D721Med (cell line): ENCODE results near the gene DIPK1A.
"Not testable (repeated sequence)": the region's sequence is repeated elsewhere in the genome, so short reads cannot be mapped to it uniquely, and the experiment has no call there.

Experiments
- DNase-seq: peaks from one replicate; pipeline ENCODE4 v3.0.0; 2011; ENCODE audit warnings: low spot score; ENCODE audit not compliant: insufficient read length
- FAIRE-seq: peaks from 2 replicates; lab custom pipeline; 2011; peaks lifted over from hg19 to GRCh38; lab: Jason Lieb, UNC
- TF ChIP-seq, protein P1 (sequence below): IDR thresholded peaks from 2 replicates; pipeline ENCODE4 v1.5.1; 2012; ENCODE audit warnings: mild to moderate bottlenecking, control low read depth; ENCODE audit not compliant: insufficient read depth; ENCODE audit errors: missing control alignments

DIPK1A gene

DNA sequence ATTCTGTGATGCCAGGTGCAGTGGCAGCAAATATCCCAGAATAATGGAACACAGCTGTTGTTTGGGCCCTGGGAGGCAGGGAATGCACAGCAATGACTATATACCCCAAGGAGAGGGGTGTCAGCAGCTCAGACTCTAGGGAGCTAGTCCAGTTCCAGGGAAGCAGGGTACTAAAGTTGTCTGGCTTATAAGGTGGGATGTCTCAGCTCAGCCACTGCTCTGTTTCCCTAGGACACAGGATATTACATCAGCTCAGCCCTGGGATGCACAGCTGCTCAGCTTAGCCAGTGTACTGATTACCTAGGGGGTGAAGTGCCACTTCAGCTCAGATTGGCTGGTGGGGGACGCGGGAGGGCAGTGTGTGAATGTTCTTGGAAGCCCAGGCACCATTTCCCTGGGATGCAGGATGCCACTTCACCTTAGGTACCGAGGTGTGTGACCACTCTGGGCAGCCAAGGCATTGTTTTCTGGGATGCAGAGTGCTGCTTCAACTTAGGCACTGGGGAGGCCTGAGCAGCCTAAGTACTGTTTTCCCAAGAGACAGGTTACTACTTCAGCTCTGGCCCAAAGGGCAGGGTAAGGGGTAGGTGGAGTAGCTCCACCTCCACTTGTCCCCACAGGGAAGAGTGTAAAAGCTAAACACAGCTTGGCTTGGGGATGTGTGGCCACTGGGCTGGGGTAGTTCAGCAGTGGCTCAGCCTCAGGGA is 59.4 kb downstream of the DIPK1A start:
- FAIRE-seq (no peak), DNase-seq (no peak)
- TF ChIP-seq, protein P1, sequence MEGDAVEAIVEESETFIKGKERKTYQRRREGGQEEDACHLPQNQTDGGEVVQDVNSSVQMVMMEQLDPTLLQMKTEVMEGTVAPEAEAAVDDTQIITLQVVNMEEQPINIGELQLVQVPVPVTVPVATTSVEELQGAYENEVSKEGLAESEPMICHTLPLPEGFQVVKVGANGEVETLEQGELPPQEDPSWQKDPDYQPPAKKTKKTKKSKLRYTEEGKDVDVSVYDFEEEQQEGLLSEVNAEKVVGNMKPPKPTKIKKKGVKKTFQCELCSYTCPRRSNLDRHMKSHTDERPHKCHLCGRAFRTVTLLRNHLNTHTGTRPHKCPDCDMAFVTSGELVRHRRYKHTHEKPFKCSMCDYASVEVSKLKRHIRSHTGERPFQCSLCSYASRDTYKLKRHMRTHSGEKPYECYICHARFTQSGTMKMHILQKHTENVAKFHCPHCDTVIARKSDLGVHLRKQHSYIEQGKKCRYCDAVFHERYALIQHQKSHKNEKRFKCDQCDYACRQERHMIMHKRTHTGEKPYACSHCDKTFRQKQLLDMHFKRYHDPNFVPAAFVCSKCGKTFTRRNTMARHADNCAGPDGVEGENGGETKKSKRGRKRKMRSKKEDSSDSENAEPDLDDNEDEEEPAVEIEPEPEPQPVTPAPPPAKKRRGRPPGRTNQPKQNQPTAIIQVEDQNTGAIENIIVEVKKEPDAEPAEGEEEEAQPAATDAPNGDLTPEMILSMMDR, result no peak

DNA sequence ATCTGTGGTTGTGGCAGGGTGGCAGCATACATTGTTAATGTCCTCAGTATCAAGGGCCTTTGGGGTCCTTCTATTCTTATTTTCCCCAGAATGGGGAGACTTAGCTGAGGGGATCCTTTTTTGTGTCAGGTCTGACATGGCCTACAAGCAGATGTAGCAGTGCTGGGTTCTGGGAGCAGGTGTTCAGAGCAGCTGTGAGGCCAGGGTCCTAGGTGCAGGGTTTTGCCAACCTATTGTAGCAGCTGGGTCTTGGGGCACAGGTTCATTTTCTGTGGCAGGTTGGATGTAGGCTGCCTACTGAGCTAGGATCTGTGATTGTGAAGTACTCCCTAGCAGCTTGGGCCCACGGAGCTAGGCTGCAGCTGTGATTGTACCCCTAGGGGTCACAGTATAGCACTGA is 60.1 kb downstream of the DIPK1A start:
- DNase-seq (no peak), FAIRE-seq (no peak)
- TF ChIP-seq, protein P1, result no peak

DNA sequence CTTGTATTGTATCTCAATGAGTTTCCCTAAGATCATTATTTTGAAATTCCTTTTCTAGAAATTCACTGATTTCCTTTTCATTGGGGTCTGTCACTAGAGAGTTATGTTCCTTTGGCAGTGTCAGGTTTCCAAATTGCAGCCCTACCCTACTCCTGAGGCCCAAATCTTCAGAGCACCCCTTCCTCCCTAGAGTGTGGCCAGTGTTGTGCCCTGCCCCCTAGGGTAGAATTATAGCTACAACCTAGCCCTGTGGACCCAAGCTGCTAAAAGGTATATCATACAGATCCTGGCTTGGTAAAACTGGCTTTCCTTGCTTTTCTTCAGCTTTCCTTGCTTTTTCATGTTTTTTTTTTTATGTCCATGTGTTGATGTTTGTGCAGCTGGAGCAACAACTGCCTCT is 60.7 kb downstream of the DIPK1A start:
- DNase-seq, result no peak
- FAIRE-seq, result no peak
- TF ChIP-seq, protein P1, result no peak

DNA sequence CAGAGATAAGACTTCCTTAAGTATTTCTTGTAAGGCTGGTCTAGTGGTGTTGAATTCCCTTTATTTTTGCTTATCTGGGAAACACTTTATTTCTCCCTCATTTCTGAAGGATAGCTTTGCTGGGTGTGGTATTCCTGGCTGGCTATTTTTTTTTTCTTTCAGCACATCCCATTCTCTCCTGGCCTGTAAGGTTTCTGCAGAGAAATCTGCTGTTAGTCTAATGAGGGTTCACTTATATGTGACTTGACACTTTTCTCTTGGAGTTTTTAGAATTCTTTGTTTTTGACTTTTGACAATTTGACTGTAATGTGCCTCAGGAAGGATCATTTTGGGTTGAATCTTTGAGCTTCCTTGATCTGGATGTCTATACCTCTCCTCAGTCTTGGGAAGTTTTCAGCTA is 61.5 kb downstream of the DIPK1A start:
- FAIRE-seq, result no peak
- no peak for DNase-seq

DNA sequence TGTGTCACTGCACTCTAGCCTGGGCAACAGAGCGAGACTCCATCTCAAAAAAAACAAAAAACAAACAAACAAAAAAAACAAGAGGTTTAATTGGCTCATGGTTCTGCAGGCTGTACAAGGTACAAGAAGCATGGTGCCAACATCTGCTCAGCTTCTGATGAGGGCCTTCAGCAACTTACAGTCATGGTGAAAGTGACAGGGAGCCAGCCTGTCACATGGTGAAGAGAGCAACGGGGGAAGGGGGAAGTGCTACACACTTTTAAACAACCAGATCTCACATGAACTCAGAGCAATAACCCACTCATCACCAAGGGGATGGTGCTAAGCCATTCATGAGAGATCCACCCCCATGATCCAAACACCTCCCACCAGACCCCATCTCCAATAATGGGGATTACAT is 63.2 kb downstream of the DIPK1A start:
- not testable (repeated sequence) for FAIRE-seq, DNase-seq

More for the DNA sequence above, 61.5 kb downstream of the DIPK1A start:
- TF ChIP-seq, protein P1, result no peak

DNA sequence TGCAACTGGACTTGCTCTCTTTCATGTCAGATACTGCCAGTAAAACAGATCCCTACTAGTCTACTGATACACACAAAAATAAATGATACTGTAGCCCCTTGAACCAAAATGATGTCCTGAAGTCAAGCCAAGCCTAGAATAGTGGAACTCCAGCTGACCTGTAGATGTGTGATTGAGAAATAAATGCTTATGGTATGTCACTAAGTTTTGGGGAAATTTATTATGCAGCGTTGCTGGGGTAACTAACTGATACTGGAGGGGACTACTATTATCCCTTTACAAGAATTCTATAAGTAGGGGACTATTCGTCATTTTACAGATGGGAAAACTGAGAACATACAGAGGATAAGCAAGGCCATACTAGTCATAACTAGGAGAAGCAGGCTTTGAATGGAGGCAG is 73.8 kb downstream of the DIPK1A start:
- TF ChIP-seq, protein P1, result no peak
- FAIRE-seq (no peak), DNase-seq (no peak)

DNA sequence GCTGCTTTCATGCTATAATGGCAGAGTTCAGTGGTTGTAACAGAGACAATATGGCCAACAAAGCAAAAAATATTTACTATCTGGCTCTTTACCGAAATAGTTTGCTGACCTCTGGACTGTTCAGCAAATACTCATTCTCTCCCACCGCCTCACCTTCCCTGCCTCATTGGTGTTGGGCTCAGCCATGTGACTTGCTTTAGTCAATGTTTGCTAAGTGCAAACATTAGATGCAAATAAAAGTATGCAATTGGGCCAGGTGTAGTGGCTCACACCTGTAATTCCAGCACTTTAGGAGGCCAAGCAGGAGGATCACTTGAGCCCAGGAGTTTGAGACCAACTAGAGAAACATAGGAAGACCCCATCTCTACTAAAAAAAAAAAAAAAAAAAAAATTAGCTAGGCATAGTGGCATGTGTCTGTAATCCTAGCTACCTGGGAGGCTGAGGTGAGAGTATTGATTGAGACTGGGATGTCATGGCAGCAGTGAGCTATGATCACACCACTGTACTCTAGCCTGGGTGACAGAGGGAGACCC is 74.3 kb downstream of the DIPK1A start:
- no peak for FAIRE-seq
- TF ChIP-seq, protein P1, result no peak
- no peak for DNase-seq
